Bronchial epithelial cell (primary cell): ENCODE data around the gene CCDC47. TPM values are rescaled to one million over a fixed set of nuclear protein-coding genes. Genes with fewer than 3 reads are reported as not detected.

Source experiments
- DNase-seq: peaks from one replicate; pipeline ENCODE4 v3.0.0-alpha.2; 2010; ENCODE audit warnings: low read depth
- FAIRE-seq: peaks from 2 replicates; lab custom pipeline; 2011; peaks lifted over from hg19 to GRCh38; lab: Jason Lieb, UNC
- H3K27me3 ChIP-seq: 2 replicates; pipeline ENCODE4 v1.5.1; 2011; ENCODE audit warnings: low read length; ENCODE audit not compliant: control insufficient read depth, insufficient read depth
- H3K36me3 ChIP-seq: 2 replicates; pipeline ENCODE4 v1.5.1; 2011; ENCODE audit warnings: low read length; ENCODE audit not compliant: control insufficient read depth, insufficient read depth
- H3K4me3 ChIP-seq: 2 replicates; pipeline ENCODE4 v1.5.1; 2011; ENCODE audit warnings: mild to moderate bottlenecking, low read depth, low read length, control low read depth
- total RNA-seq: library from RNA; depleted of rRNA; stranded (reverse); fragments of >200 nt; gene quantifications from 2 replicates; pipeline ENCODE4 v1.2.1, GENCODE V29; 2014
- TF ChIP-seq, protein P1 (sequence below): IDR thresholded peaks from 2 replicates; pipeline ENCODE4 v1.5.1; 2011; ENCODE audit warnings: mild to moderate bottlenecking, moderate library complexity, low read length, control low read depth, inconsistent platforms; ENCODE audit not compliant: insufficient read depth, severe bottlenecking

The CCDC47 gene
- total RNA-seq, 1 donor from 2014 or later = 118 TPM

DNA sequence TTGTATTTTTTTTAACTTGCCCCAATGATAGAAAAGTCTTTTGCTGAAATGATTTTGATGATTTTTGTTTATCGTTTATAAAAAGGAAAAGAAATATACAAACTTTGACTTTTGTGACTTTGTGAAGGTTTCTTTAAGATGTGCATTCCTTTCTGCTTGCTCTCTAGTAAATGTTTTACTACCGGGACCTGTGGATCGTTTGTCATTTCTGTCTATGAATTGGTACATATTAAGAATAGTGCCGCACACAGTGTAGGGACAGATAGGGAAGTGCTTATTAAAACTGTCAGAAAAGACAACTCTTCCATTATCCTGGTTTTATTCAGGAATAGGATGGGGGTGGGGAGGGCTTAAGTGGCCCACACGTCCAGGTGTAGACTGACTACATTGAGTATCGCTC, 45.7 kb upstream of the CCDC47 start:
- H3K36me3 ChIP-seq = peaks cover 31% of the 10 kb centered on the region
- TF ChIP-seq, protein P1, sequence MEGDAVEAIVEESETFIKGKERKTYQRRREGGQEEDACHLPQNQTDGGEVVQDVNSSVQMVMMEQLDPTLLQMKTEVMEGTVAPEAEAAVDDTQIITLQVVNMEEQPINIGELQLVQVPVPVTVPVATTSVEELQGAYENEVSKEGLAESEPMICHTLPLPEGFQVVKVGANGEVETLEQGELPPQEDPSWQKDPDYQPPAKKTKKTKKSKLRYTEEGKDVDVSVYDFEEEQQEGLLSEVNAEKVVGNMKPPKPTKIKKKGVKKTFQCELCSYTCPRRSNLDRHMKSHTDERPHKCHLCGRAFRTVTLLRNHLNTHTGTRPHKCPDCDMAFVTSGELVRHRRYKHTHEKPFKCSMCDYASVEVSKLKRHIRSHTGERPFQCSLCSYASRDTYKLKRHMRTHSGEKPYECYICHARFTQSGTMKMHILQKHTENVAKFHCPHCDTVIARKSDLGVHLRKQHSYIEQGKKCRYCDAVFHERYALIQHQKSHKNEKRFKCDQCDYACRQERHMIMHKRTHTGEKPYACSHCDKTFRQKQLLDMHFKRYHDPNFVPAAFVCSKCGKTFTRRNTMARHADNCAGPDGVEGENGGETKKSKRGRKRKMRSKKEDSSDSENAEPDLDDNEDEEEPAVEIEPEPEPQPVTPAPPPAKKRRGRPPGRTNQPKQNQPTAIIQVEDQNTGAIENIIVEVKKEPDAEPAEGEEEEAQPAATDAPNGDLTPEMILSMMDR = no peak
- H3K4me3 ChIP-seq = no peak overlapping the region
- no peaks in the 10 kb centered on the region for H3K27me3 ChIP-seq
- FAIRE-seq = no peak
- DNase-seq = no peak

DNA sequence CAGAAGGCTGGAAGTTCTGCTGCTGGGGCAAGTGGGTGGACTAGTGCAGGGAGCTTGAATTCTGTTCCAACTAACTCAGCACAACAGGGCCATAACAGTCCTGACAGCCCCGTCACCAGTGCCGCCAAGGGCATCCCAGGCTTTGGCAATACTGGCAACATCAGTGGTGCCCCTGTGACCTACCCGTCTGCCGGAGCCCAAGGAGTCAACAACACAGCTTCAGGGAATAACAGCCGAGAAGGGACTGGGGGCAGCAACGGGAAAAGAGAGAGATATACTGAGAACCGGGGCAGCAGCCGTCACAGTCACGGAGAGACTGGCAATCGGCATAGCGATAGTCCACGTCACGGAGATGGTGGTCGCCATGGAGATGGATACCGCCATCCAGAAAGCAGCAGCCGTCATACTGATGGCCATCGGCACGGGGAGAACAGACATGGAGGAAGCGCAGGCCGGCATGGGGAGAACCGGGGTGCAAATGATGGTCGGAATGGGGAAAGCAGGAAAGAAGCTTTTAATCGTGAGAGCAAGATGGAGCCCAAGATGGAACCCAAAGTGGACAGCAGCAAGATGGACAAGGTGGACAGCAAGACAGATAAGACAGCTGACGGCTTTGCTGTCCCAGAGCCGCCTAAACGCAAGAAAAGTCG, 44.5 kb upstream of the CCDC47 start:
- TF ChIP-seq, protein P1 = no peak
- DNase-seq (no peak), FAIRE-seq (no peak)
- H3K27me3 ChIP-seq = no peaks in the 10 kb centered on the region
- no peak overlapping the region for H3K4me3 ChIP-seq
- peaks cover 31% of the 10 kb centered on the region for H3K36me3 ChIP-seq

DNA sequence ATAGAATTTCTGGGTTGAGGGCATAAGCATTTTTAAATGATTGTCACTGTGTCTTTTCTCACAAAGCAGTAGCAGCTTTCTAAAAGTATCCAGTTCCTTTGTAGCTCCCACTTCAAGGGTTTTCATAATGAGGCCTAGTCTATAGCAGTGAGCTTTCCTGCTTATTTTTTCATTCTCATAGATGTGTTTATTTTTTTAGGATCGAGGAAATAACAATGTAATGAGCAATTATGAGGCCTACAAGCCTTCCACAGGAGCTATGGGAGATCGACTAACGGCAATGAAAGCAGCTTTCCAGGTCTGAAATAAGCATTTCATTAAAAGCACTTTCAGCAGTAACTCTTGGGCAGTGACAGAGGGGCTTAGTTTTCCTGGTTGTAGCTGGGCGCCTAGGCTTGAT, 43.3 kb upstream of the CCDC47 start:
- Histone ChIP-seq H3K4me3 (no peak overlapping the region), H3K27me3 (no peaks in the 10 kb centered on the region), H3K36me3 (peaks cover 33% of the 10 kb centered on the region)
- FAIRE-seq (no peak), DNase-seq (no peak)
- TF ChIP-seq, protein P1 = no peak

DNA sequence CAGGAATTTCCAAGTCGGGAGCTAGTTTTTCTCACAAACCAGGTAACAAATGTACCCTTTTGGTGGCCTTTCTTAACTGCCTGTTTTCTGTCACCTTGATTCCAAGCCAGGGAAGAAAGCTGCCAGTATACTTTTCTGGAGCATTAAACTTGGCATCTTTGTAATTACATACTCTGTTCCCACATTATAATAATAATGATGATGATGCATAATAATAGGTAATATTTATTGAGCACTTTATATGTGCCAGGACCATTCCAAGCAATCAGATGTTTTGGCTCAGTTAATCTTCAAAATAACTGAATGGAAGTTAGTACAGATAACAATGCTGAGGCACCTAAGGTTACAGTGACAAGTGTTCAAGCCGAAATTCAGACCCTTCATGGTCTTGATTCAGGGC, 42.7 kb upstream of the CCDC47 start:
- TF ChIP-seq, protein P1 = no peak
- DNase-seq = no peak
- no peaks in the 10 kb centered on the region for H3K27me3 ChIP-seq
- FAIRE-seq = no peak
- no peak overlapping the region for H3K4me3 ChIP-seq
- H3K36me3 ChIP-seq = peaks cover 36% of the 10 kb centered on the region

DNA sequence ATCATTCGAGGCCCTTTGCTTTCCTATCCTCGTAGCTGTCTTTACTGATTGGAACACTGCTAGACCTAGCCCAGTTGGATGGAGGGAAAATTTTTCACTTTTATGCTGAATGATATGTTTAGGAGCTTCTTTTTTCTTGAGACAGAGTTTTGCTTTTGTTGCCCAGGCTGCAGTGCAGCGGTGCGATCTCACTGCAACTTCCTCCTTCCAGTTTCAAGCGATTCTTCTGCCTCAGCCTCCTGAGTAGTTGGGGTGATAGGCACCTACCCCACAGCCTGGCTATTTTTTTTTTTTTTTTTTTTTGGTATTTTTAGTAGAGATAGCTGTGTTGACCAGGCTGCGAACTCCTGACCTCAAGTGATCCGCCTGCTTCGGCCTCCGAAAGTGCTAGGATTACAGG, 36.6 kb upstream of the CCDC47 start:
- no peaks in the 10 kb centered on the region for H3K27me3 ChIP-seq
- TF ChIP-seq, protein P1 = no peak
- no peak for FAIRE-seq
- peaks cover 24% of the 10 kb centered on the region for H3K36me3 ChIP-seq
- no peak for DNase-seq
- no peak overlapping the region for H3K4me3 ChIP-seq

DNA sequence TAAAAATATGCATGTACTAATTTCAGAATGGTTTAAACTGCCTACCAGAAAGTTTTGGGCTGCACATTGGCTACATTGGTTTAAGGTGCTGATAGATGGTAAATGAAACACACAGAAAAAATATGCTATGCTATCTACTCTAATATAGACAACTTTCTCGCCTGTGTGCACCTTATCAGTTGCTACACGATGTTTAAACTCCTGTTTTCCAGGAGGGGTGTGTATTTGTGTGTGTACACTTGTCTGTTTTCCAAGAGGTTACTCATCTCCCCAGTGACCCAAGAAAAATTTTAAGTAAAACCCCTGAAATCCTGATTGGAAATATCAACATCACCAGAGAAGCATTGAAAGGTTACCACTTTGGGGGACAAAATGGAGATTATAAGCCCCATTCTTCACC, 32.2 kb upstream of the CCDC47 start:
- Histone ChIP-seq H3K27me3 (no peaks in the 10 kb centered on the region), H3K4me3 (no peak overlapping the region), H3K36me3 (peaks cover 15% of the 10 kb centered on the region)
- FAIRE-seq = no peak
- DNase-seq = no peak
- TF ChIP-seq, protein P1 = no peak
